ENCODE measurements around the gene FAM227A. TPM values are rescaled to one million over a fixed set of nuclear protein-coding genes. Genes with fewer than 3 reads are reported as not detected.

The FAM227A gene
- total RNA-seq, 1 donor from 2014 or later = 0.20 TPM

DNA sequence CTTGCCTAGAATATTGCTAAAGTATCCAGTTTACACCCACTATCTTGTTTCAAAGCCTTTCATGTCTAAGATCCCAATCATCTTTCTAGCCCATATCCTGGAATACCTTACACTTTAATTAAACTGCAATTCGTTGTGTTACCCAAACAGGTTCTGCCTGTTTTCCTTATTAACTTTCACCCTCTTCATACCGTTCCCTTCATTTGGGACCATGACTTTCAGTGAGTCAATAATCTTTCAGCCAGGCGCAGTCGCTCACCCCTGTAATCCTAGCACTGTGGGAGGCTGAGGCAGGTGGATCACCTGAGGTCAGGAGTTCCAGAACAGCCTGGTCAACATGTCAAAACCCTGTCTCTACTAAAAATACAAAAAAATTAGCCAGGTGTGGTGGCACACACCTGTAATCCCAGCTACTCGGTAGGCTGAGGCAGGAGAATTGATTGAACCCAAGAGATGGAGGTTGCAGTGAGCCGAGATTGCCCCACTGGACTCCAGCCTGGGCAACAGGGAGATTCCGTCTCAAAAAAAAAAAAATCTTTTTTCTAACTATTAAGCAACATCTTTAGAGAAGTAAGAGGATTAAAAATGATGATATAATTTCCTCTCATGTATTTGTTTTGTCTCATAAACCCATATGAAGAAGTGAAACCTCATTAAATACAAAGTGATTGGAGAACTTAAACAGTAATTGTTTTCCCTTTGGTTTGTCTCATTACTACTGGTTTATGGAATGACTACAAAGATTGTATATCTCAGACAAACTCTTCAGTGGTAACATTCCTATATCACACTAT lies 106.9 kb downstream of the FAM227A start:
- DNase-seq (ENCODE audit: low read depth in 2 of 2) = no peak

DNA sequence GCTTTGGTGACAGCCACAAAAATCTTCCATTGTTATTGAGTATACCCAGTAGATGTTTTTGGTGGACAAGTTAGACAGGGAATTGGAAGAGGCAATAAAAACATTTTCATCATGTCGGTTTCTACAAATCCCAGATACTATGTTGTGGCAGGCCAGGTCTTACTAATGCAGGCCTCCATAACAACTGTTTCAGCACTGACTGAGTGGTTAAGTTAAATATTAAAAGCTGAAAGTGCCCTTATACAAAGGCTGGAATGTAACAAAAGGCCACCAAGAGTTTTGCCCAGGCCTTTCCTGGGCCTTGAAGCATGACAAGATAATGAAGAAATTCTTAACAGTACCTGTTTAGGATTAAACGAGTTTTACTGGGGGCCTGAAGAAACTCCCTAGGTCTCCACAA lies 115.5 kb downstream of the FAM227A start:
- DNase-seq (ENCODE audit: low read depth in 2 of 2) = no peak

DNA sequence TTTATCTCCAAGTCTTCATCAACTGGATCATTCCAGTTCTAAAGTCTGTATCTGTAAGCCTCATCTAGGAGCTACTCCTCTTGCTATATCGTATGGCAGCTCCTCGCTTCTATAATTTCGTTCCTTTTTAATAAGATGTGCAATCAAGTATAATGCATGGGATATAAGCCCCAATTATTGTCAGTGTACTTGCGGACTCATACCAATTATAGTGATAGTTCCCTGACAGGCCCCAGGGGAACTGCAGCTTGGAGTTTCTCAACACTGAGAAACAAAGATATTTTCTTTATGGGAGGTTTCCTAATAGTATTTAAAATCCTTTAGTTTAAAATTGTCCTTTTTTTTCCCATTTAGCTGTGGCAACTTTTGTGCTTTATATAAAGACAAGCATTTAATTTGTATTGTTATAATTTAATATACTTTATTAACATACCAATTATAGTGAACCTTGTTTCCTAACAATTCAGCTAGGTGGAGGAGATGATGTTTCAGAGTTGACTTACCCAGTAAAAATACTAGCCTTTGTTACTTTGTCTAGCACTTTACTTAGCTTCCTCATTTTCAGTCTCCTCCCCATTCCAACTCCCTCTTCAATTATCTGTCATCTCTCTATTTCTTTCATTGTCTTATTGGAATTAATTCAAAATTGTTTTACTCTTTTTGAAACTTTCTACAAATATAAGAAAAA lies 124.8 kb downstream of the FAM227A start:
- no peak for DNase-seq (ENCODE audit: low read depth in 2 of 2)

Other genes with a start within 250 kb of the FAM227A start
- under 0.01 TPM in 1 of 2 replicates, not detected in the other for gene KCNJ4, start 201.2 kb downstream of the FAM227A start, total RNA-seq
- gene KDELR3, start 188.3 kb downstream of the FAM227A start, total RNA-seq = 15.7 and 23.5 TPM in 2 replicates
- 267 and 371 TPM in 2 replicates for gene DDX17, start 150.1 kb downstream of the FAM227A start, total RNA-seq
- 0.22 and 0.60 TPM in 2 replicates for gene DMC1, start 86.2 kb downstream of the FAM227A start, total RNA-seq
- gene CBY1, start 246 bp upstream of the FAM227A start, total RNA-seq = 15.7 TPM in 2 replicates
- 68.2 and 74.8 TPM in 2 replicates for gene TOMM22, start 25.6 kb upstream of the FAM227A start, total RNA-seq
- gene JOSD1, start 44.6 kb upstream of the FAM227A start, total RNA-seq = 60.4 and 75.6 TPM in 2 replicates
- 14.4 and 18.1 TPM in 2 replicates for gene GTPBP1, start 49.6 kb upstream of the FAM227A start, total RNA-seq
- 80.9 and 104 TPM in 2 replicates for gene SUN2, start 99.6 kb upstream of the FAM227A start, total RNA-seq
- 12.0 and 15.1 TPM in 2 replicates for gene DNAL4, start 137.8 kb upstream of the FAM227A start, total RNA-seq
- gene NPTXR, start 187.6 kb upstream of the FAM227A start, total RNA-seq = under 0.01 TPM in 2 replicates
- 11.9 and 13.3 TPM in 2 replicates for gene CBX6, start 215.8 kb upstream of the FAM227A start, total RNA-seq